22Rv1 (cell line): ENCODE measurements around the gene HEATR1.
"Not testable (repeated sequence)": the region's sequence is repeated elsewhere in the genome, so short reads cannot be mapped to it uniquely, and the experiment has no call there.

Source experiments
- H3K27ac ChIP-seq: fragments of 450-650 bp; 2 replicates; pipeline ENCODE4 v1.5.1; 2017
- ZFX ChIP-seq: fragments of 450-650 bp; IDR thresholded peaks from 2 replicates; pipeline ENCODE4 v1.6.1; 2017; ENCODE audit warnings: antibody characterized with exemption, borderline replicate concordance
- TF ChIP-seq, protein P1 (sequence below): fragments of 450-650 bp; IDR thresholded peaks from 2 replicates; pipeline ENCODE4 v1.5.1; 2017; ENCODE audit warnings: mild to moderate bottlenecking

The HEATR1 gene

DNA sequence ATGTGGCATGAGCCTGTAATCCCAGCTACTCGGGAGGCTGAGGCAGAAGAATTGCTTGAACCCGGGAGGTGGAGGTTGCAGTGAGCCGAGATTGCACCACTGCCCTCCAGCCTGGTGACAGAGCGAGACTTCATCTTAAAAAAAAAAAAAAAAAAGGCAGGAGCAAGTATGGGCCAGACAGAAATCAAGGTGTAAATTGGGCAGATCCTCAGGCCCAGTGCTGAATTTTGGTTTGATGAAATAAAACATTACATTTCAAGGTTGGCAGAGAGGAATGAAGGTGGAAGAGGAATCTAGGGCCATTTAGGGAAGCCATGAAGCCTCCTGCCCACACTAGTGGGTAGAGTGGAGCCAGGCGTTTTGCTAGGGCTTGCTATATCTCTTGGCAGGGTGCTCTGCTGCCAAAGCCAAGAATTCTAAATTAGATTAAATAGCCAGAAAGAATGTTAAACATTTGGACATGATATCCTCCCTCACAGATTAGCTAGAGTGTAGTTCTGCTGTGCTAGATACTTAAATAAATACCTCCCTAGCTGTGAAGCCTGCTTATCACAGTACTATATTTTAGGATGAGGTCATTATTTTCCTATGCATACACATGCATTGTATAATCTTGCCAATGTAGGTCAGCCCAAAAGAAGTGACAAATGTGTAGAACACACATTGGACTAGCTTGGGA lies 97.2 kb downstream of the HEATR1 start:
- no peak overlapping the region; the same call in 1 of the 2 replicates for H3K27ac ChIP-seq
- TF ChIP-seq, protein P1, sequence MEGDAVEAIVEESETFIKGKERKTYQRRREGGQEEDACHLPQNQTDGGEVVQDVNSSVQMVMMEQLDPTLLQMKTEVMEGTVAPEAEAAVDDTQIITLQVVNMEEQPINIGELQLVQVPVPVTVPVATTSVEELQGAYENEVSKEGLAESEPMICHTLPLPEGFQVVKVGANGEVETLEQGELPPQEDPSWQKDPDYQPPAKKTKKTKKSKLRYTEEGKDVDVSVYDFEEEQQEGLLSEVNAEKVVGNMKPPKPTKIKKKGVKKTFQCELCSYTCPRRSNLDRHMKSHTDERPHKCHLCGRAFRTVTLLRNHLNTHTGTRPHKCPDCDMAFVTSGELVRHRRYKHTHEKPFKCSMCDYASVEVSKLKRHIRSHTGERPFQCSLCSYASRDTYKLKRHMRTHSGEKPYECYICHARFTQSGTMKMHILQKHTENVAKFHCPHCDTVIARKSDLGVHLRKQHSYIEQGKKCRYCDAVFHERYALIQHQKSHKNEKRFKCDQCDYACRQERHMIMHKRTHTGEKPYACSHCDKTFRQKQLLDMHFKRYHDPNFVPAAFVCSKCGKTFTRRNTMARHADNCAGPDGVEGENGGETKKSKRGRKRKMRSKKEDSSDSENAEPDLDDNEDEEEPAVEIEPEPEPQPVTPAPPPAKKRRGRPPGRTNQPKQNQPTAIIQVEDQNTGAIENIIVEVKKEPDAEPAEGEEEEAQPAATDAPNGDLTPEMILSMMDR, result no peak
- TF ChIP-seq ZFX, result no peak

DNA sequence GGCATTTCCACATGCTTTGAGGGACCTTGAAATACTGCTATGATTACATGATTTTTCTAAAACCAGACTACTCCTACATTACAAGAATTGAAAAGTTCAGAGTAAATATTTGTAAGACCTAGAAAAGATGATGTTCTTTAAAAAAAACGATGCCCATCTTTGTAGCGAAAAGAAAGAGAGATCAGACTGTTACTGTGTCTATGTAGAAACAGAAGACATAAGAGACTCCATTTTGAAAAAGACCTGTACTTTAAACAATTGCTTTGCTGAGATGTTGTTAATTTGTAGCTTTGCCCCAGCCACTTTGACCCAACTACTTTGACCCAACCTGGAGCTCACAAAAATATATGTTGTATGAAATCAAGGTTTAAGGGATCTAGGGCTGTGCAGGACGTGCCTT lies 100.0 kb downstream of the HEATR1 start:
- not testable (repeated sequence) for H3K27ac ChIP-seq

DNA sequence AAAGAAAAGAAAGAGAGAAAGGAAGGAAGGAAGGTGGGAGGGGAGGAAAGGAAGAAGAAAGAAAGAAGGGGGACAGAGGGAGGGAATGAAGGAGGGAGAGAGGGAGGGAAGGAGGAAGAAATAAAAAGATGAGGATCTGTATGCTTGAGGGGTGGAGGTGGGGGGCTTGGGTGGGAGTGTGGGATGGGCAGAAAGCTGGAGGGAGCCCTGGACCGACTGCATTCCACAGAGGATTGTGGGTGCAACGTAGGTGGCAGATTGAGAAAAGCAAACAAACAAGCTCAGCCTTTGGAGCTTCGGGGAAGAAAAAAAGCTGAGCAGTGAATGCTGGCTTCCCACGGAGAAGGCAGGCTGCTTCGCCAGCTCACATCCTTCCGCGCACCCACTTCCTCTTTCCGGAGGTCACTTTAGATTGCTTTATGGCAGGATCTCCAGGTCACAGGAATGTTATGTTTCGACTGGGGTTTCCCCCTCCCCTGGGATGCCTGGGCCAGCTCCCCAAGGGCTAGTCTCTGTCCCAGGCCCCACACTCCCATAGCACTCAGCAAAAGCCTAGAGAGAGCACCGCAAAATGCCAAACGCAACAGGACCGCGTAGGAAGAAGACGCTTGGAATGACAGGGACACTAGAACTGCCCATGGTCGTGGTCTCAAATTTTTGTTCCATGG lies 101.2 kb downstream of the HEATR1 start:
- H3K27ac ChIP-seq, result no peak overlapping the region
- TF ChIP-seq ZFX, result no peak
- TF ChIP-seq, protein P1, result no peak

DNA sequence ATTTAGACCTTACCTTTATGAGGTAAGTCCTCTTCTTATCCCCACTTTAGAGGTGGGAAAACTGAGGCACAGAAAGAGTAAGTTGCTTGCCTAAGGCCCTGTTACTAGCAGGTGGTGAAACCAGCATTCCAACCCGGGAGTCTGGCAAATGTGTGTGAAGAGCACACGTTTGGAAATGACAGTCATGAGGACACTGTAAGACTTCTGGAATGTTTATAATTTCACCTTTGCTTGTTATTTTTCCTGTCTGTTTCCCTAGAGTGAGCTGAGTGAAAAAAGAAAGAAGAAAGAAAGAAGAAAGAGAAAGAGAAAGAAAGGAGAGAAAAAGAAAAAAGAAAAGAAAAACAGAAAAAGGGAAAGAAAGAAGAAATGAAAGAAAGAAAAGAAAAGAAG lies 101.7 kb downstream of the HEATR1 start:
- H3K27ac ChIP-seq, result no peak overlapping the region
- TF ChIP-seq ZFX, result no peak
- TF ChIP-seq, protein P1, result no peak

DNA sequence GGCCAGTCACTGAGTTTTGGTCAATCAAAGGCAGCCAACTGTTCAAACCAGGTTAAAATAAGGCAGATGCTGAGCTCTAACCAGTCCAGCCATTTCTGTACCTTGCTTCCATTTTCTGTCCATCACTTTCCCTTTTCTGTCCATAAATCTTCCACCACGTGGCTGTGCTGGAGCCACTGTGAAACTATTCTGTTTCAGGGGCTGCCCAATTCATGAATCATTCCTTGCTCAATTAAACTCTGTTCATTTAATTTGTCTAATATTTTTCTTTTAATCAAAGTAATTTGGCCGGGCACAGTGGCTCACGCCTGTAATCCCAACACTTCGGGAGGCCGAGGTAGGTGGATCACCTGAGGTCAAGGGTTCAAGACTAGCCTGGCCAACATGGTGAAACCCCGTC lies 103.2 kb downstream of the HEATR1 start:
- no peak for TF ChIP-seq ZFX
- TF ChIP-seq, protein P1, result no peak
- no peak overlapping the region for H3K27ac ChIP-seq
